Esophagus muscularis mucosa (tissue), 3 donors: Measurements from ENCODE around the gene TEX2.
"Not testable (repeated sequence)": the region's sequence is repeated elsewhere in the genome, so short reads cannot be mapped to it uniquely, and the experiment has no call there.

Experiments used
- EP300 ChIP-seq: sonication (generic); formaldehyde crosslinking; IDR thresholded peaks from one replicate; pipeline ENCODE4 v1.6.1; 2017; ENCODE audit warnings: antibody characterized with exemption
- TF ChIP-seq, protein P1 (sequence below), 3 experiments: fragments of 200-600 bp in 2 of 3; fragments of 450-650 bp in 1 of 3; sonication (generic) in 2 of 3; IDR thresholded peaks; one replicate each; pipeline ENCODE4 v1.5.1; 2017 to 2019; ENCODE audit warnings: antibody characterized with exemption in 3 of 3, mild to moderate bottlenecking in 2 of 3, moderate library complexity in 1 of 3

- TF ChIP-seq EP300 = not testable (repeated sequence)
- TF ChIP-seq, protein P1, sequence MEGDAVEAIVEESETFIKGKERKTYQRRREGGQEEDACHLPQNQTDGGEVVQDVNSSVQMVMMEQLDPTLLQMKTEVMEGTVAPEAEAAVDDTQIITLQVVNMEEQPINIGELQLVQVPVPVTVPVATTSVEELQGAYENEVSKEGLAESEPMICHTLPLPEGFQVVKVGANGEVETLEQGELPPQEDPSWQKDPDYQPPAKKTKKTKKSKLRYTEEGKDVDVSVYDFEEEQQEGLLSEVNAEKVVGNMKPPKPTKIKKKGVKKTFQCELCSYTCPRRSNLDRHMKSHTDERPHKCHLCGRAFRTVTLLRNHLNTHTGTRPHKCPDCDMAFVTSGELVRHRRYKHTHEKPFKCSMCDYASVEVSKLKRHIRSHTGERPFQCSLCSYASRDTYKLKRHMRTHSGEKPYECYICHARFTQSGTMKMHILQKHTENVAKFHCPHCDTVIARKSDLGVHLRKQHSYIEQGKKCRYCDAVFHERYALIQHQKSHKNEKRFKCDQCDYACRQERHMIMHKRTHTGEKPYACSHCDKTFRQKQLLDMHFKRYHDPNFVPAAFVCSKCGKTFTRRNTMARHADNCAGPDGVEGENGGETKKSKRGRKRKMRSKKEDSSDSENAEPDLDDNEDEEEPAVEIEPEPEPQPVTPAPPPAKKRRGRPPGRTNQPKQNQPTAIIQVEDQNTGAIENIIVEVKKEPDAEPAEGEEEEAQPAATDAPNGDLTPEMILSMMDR (IDR thresholded peaks at IDR 0.05) = not testable (repeated sequence)
Observed at GRCh38 chr17:64238449-64238848, 24.6 kb downstream of the TEX2 start.
